Measurements from ENCODE around the gene TASOR2.

The TASOR2 gene, protein sequence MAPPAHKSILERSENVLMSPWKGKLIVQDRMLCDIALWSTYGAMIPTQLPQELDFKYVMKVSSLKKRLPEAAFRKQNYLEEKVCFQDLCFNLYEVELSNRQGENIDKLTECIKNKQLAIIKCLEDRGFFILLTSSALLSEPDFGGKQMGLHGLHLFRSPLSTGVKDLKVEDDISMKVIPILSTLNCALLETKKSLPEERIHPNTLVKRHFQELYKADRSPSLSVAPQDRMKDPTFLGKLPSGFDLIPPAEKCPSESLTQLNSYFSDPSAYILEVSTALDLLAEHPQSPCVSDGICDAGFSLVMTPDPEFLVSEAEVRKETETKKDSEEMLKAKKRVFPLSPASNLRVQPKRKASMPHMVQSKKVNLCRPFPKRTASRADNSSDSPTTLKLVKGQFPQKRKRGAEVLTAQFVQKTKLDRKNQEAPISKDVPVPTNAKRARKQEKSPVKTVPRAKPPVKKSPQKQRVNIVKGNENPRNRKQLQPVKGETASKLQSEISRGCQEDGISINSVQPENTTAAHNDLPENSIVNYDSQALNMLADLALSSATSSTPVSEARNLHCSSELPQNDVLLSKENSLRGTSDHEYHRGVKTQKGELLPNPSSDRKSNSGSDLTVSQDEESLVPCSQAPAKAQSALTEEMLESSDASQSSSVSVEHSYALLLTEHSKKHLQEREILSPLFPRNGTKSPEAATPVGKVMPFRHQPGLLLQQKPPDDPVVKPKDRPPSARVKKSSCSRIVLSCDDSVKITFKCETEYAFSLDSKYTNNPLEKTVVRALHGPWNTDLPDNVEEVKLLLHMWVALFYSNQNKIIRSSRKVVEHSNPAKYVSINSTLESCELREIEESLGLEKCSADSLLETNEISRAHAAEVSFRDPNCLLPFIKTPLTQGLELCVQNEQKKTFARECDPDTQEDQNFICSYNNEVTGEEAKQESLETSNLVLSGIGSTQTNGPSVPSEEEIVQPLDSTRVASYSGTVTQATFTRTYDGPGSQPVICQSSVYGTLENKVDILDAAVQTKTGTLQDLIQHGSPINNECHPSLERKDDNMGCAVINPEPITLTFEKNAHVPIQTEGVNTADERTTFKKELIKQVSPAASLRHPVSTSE (N-terminal part only)

DNA sequence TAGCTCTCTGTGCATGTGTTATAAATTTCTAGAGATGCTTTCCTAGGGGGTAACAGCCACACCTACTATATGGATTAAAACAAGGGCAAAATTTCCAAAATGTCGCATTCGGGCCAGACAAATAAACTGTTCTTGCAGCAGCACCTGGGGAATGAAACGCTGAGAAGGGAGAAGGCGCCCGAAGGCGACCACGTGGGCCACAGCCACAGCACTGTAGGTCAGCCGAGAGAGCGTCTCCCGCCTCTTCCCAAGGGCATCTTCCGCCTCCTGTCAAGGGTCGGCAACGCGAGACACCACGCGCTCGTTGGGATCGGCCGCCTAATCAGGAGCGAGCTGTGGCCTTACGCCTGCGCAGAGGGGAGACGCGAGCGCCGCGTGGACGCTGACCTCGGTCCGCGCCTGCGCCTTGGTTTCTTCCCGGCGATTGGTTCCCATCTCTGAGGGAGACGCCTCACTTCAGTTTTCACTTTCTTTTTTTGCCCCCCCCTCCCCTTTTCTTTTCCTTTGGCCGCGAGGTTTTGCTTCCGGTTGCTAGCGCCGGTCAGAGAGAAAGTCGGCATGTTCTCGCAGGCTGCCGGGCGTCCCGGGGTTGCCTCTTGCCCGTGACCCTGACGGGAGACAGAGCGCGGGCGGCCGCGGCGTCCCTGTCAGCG, at the start of gene TASOR2:
Gene TASOR2, plus strand, starts transcription at position 521 of the 653 bp plus-strand sequence. CDS start 35,805 bp downstream, outside the sequence.
- DNase-seq (ENCODE audit: low read depth in 3 of 3, low spot score in 1 of 3): peak; percentile 89 to 93 (median 91)

DNA sequence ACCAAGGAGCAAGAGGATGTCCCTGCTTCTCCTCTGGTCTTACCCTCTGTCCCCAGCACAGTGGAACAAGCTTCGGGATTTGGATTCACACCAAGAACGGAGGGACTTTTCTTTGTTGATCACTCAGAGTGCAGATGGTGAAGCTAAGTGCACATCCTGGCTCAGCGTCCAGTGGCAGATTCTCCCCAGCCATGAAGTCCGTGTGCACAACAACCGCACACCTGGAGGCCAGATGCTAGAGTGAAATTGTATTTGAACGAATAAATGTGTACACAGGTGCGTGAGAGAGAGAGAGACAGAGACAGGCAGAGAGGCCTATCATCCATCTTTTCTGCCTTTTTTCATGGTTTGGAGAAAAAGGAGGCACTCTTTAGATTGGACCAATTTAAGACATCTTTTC, 49.7 kb upstream of the TASOR2 start:
- no peak for DNase-seq (ENCODE audit: low read depth in 3 of 3, low spot score in 1 of 3)

DNA sequence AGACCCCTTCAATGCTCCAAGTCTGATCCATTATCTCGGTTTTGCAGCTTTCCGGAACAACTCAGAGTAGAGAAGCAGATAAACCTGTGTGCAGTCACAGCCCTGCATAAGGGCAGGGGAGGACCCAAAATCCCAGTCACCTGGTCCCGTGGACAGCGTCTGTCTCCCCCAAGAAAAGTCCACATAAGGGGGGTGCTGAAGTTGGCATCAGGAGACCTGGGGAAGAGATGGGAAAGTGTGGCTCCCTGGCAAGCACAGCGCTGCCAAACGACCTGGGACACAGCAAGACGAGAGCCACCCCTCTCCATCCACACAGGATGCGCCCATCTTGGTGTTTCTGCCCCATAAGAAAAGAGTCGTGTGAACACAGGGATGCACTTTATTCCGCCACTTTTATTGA, 46.1 kb upstream of the TASOR2 start:
- no peak for DNase-seq (ENCODE audit: low read depth in 3 of 3, low spot score in 1 of 3)

DNA sequence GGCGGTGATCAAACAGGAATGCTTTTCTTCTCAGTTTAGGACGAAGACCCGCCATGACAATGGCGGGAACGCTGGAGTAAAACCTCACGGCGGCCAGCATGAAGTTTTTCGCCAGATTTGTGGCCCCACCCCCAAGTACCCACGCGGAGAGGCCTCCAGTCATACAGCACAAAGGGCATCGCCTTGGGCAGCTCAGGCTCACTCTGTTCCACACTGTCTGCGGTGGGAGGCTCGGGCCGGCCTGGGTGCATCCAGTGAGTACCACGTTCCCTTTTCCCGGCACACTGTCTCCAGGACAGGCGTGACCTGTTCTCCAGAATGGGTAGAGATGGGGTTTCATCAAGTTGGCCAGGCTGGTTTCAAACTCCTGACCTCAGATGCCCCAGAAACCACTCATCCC, 45.6 kb upstream of the TASOR2 start:
- DNase-seq (ENCODE audit: low read depth in 3 of 3, low spot score in 1 of 3): no peak

DNA sequence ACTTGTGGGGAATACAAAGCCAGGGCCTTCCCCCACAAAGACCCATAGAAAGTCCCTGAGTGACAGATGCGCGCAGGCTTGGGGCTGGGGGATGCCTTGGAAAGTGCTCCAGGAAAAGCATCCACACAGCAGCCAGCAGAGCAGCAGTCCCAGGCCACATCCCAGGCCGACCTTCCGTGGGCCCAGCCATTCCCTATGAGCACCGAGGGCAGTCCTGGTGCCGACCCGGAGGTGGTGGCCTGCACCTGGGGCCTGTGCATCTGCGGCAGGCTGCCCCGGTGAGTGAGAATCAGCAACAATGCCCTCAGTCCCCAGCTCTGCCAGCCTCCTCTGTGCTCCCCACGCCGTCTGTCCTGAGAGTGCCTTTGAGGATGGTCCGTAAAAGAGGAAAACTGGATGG, 44.6 kb upstream of the TASOR2 start:
- DNase-seq (ENCODE audit: low read depth in 3 of 3, low spot score in 1 of 3): no peak

DNA sequence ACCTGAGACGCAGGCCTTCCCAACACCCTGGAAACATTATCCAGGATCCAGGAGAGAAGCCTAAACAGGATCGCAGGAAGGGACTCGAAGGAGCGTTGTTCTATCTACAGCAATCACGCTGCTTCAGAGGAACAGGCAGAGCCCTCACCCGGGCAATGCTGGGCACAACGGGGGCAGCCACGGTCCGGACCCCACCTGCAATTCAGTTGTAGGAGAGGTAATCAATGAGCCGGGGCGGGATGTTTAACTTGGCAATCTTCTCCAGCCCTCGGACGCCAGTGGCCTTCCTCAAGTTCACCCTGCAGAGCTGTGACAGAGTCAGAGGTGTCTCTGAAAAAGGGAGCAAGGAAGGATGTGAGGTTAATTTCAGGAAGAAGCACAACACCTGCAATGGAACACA, 44.1 kb upstream of the TASOR2 start:
- no peak for DNase-seq (ENCODE audit: low read depth in 3 of 3, low spot score in 1 of 3)

DNA sequence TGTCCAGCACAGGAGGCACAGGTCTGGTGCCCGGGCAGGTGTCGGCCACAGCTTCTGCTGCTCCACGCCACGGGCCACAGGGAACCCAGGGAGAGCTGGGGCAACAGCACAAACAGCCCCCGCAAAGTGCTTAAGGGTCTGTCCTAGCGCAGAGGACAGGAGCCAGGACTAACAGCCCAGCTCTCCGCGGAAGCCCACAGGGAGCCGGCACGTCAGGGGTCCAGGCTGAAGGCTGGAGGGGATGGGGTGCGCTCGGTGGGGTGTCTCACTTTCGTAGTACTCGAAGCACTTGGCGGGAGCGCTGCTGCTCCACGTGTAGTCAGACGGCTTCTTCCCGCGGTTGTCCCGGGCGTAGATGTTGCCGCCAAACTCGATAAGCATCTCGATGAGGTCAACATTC, 43.1 kb upstream of the TASOR2 start:
- no peak for DNase-seq (ENCODE audit: low read depth in 3 of 3, low spot score in 1 of 3)

DNA sequence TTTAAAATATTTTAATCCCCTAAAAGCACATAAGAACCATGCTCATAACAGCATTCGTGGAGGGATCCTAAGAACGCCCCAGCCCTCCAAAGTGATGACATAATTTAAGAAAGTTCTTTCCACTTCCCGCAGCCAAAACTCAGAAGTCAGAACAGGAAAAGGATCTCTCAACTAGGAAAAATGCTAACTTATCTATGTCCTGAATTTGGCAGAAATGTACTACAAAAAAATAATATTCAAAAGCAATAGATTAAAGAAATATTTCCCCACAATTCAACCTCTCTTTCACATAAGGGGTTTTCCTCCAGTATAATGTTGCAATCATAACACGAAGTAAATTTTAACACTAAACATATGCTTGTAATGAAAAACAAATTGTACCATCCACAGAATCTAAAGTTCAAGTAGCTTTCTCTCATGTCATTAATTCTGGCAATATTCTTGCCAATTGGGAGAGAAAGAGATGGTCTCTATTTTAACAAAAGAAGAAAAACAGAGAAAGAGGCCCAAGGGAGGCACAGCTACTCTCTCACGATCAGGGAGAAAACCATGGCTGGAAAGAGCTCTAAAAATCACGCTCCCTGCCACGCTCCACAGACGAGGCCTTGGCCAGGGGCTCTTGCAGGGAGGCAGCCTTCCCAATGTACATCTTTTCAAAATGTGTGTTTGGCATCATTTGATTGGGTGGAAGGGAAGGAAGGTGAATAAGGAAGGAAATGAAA, 41.1 kb upstream of the TASOR2 start:
- DNase-seq (ENCODE audit: low read depth in 3 of 3, low spot score in 1 of 3): no peak

DNA sequence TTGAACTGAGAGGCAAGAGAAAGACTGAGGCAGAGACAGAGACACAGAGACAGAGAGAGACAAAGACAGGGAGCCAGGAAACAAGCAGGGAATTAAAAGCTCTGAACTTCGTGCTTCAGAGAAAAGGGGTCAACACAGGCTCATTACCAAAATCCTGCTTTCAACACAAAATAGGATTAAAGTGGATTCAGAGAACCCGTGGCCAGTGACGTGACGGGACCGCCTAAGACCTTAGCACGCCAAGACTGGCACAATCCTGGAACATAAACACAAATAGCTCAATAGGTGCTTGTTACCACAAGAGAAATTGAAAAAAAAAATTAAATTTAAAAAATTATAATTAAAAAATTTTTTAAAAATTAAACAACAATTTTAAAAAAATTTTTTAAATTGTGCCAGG, 39.7 kb upstream of the TASOR2 start:
- DNase-seq (ENCODE audit: low read depth in 3 of 3, low spot score in 1 of 3): no peak

DNA sequence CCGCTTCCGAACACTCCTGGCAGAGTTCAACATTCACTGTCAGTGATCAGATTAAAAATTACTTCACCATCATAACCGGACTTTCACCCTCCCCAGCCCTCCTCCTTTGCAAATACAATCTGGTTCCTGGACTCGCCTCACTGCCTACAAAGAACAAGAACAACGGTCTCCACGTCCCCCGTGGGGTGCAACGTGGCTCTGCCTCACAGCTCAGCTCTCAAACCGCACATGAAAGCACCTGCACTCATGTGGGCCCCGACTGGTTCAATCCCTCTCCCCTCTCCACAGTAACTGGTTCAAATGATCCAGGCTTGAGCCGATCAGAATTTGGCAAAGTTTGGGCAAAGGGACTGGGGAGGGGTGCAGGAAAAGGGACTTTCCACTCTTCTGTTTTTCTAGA, 39.3 kb upstream of the TASOR2 start:
- no peak for DNase-seq (ENCODE audit: low read depth in 3 of 3, low spot score in 1 of 3)

DNA sequence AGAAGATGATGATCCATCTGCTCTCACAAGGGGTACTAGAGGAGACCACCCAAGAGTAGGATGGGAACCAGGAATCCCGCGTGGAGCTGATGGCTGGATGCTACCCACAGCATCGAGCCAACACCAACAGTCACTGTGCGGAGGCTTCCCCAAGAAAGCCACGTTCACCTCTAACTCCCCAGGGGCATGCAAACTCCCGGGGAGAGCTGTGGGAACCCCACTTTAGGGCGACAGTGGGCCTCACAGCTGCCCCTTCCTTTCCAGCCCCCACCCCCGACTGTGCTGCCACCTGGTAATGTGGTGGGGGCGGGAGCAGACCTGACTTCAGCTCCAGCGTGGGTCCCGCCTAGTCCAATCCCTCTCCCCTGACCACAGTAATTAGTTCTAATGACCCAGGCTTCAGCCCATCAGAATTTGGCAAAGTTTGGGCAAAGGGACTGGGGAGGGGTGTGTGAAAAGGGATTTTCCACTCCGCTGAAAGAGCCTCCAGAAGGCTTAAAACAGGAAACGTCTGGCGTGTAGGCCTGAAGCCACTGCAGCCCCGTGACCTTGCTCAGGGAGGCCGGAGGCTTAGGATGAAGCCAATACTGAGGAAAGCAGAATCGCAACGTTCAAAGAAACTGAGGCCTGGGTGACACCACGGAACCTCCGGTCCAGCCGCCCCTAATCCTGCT, 38.6 kb upstream of the TASOR2 start:
- DNase-seq (ENCODE audit: low read depth in 3 of 3, low spot score in 1 of 3): no peak

DNA sequence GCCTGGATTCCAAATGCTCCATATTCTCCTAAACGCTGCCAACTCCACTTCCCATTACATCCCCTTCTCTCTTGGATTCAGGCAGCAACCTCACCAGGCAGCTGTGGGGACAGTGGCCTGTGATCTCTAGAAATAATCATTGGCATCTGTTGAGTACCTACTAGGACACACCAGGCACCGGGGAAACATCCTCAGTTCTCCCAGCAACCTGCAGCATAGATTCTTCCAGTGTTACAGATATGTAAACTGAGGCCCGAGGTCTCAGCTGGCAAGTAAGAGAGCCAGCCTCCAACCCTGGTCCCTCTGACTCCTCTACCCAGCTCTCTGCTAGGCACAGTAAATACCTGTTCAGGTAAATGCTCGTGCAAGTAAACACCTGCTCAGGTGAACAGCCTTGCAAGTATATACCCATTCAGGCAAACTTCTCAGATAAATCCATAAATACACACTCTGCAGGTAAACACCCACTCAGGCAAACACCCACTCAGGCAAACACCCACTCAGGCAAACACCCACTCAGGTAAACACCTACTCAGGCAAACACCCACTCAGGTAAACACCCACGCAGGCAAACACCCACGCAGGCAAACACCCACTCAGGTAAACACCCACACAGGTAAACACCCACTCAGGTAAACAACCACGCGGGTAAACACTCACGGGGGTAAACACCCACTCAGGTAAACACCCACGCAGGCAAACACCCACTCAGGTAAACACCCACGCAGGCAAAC, 37.0 kb upstream of the TASOR2 start:
- DNase-seq (ENCODE audit: low read depth in 3 of 3, low spot score in 1 of 3): no peak

DNA sequence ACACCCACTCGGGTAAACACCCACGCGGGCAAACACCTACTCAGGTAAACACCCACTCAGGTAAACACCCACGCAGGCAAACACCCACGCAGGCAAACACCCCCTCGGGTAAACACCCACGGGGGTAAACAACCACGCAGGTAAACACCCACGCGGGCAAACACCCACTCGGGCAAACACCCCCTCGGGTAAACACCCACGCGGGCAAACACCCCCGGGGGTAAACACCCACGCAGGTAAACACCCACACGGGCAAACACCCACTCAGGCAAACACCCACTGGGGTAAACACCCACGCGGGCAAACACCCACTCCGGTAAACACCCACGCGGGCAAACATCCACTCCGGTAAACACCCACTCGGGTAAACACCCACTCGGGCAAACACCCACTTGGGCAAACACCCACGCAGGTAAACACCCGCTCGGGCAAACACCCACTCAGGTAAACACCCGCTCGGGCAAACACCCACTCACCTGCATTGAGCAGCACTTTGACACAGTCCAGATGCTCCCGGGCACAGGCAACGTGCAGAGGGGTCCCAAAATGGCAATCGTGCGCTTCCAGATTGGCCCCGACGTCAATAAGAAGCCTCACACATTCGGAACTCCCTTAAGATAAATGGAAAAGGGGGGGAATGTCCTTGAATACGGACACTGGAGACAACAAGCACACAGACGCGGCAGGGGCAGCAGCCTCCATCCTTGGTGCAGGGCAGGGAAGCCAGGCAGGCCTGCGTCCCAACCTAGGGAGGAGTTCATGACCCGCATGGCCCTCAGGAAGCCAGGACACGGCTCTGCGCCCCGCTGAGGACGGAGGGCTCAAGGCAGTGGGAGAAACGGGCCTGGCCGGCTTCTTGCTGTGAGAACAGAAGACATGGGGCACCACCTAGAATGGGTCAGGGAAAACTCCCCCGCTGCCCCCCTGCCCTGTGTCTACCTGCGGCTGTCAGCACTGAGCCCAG, 35.9 kb upstream of the TASOR2 start:
- no peak for DNase-seq (ENCODE audit: low read depth in 3 of 3, low spot score in 1 of 3)

DNA sequence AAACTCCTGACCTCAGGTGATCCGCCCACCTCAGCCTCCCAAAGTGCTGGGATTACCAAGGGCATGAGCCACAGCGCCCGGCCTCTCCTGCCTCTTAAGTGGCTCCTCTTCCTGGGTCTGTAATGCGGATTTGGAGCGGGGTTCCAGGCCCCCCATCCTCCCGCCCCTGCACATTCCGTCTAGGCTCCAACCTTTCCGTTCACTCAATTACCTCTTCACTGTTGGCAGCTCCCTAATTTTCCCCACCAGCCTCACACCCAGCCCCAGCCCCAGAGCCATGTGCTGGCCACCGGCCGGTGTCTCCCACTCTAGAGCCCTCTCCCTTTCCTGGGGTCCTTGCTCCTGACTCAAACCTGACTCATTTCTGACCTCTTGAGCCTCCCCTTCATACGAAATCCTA, 34.9 kb upstream of the TASOR2 start:
- DNase-seq (ENCODE audit: low read depth in 3 of 3, low spot score in 1 of 3): no peak

DNA sequence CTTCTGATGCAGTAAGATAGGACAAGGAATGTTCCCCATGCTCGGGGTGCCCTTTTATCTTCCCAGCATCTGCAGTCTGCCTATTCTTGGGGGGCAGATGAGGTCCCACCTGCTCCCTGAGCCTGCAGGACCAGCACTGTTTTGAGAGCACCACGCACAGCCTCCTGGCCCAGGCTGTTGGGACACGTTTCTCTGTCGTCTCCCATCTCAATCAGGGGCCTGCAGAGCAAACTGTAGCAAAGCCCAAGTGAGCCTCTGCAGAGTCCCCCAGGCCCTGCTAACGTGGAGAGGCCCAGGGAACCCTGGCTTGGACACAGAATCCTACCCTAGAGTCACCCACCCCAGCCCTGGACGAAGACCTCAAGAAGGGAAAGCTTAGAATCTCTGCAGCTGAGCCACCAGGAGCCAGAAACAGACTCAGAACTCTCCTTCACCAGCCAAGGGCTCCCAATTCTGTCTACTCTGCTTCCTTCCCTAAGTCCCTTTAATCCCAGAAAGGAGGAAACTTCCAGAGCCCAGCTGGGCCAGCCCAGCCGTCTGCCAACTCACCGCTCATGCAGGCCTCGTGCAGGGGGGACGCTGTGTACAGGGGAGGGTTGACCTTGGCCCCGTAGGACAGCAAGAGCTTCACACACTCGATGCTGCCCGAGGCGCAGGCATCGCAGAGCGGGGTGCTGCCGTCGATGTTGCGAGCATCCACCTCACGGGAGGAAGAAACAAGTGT, 33.8 kb upstream of the TASOR2 start:
- DNase-seq (ENCODE audit: low read depth in 3 of 3, low spot score in 1 of 3): no peak

DNA sequence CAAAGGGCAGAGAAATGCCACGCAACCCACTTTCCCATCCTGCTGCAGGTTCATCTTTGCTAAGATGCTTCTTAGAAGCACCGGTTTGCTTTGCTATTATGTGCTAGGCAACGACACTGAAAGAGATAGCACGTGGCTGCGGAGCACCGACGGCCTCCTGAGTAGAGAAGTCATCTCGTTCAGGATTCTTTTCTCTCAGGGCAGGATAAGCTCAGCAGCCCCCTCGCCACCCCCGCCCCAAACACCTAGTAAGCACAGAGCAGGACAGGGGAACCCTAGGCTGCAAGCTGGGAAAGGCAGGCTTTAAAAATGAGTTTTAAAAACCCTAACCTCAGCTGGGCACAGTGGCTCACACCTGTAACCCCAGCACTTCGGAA, 33.3 kb upstream of the TASOR2 start:
- no peak for DNase-seq (ENCODE audit: low read depth in 3 of 3, low spot score in 1 of 3)

DNA sequence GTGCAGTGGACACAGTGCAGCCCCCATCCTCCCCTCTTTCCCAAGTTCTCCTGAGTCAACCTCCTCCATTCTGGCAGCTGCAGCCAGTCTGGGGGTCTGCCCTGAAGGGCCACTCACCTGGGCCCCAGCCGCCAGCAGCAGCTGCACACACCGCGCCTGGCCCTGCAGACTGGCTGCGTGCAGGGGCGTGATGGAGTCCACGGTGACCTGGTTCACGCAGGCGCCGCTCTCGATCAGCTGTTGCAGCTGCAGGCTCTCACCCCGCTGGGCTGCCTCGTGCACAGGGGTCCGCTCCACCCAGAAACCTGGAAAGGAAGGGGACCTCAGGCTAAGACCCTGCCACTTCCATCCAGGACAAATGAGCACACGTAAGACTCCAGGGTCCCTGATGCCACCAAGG, 31.9 kb upstream of the TASOR2 start:
- DNase-seq (ENCODE audit: low read depth in 3 of 3, low spot score in 1 of 3): no peak

All from stimulated activated CD4-positive, alpha-beta T cell treated with anti-CD3 and anti-CD28 coated beads, TNF-alpha, amount 100 ng/mL, for 1 hour (primary cell).